ENCODE measurements around the gene TJP3. TPM values are rescaled to one million over a fixed set of nuclear protein-coding genes. Genes with fewer than 3 reads are reported as not detected.
A peak's percentile ranks its signal among the peaks of the same experiment; 100 is the strongest.

The TJP3 gene
- total RNA-seq, 4 donors from 2014 or later: 29.7 to 43.7 (median 39.8) TPM

- DNase-seq: no peak
- Histone ChIP-seq H3K4me1 (peaks cover 11 to 17% of the 10 kb centered on the region in 2 donors), H3K9me3 (no peaks in the 10 kb centered on the region), H3K4me3 (replicated peaks in 1 of 3) (no peak overlapping the region), H3K27me3 (no peaks in the 10 kb centered on the region), H3K27ac (no peak overlapping the region), H3K36me3 (no peaks in the 10 kb centered on the region)
- intact Hi-C loops (cut with DNase I): no loop called here
- WGBS, 2 donors: 85 to 90% methylated on average over 9 to 10 of the region's 10 CpGs
- TF ChIP-seq CTCF (IDR thresholded peaks at IDR 0.05): no peak
- TF ChIP-seq POLR2A (IDR thresholded peaks at IDR 0.05): no peak
Observed at GRCh38 chr19:3696660-3696995, 11.6 kb upstream of the TJP3 start.

- no peak for TF ChIP-seq CTCF (IDR thresholded peaks at IDR 0.05)
- no peak for TF ChIP-seq POLR2A (IDR thresholded peaks at IDR 0.05)
- WGBS, 2 donors: 91 to 92% methylated on average over 30 of the region's 30 CpGs
- intact Hi-C loops (cut with DNase I): no loop called here
- H3K27ac ChIP-seq: no peak overlapping the region
- H3K4me3 ChIP-seq (replicated peaks in 1 of 3): no peak overlapping the region
- H3K4me1 ChIP-seq: peaks cover 11 to 17% of the 10 kb centered on the region in 2 donors
- H3K36me3 ChIP-seq: no peaks in the 10 kb centered on the region
- no peaks in the 10 kb centered on the region for H3K9me3 ChIP-seq
- no peak for DNase-seq
- H3K27me3 ChIP-seq: no peaks in the 10 kb centered on the region
Observed at GRCh38 chr19:3697094-3697493, 11.1 kb upstream of the TJP3 start.

- Histone ChIP-seq H3K36me3 (no peaks in the 10 kb centered on the region), H3K27me3 (no peaks in the 10 kb centered on the region), H3K27ac (no peak overlapping the region), H3K4me1 (peaks cover 11 to 17% of the 10 kb centered on the region in 2 donors), H3K9me3 (no peaks in the 10 kb centered on the region), H3K4me3 (replicated peaks in 1 of 3) (no peak overlapping the region)
- WGBS, 2 donors: 90 to 93% methylated on average over 27 to 30 of the region's 43 CpGs
- intact Hi-C loops (cut with DNase I): no loop called here
- no peak for TF ChIP-seq POLR2A (IDR thresholded peaks at IDR 0.05)
- TF ChIP-seq CTCF (IDR thresholded peaks at IDR 0.05): no peak
- DNase-seq: no peak
Observed at GRCh38 chr19:3697671-3698385, 10.4 kb upstream of the TJP3 start.

GRCh38 chr19:3698386-3698950 lies 9.7 kb upstream of the TJP3 start:
- H3K4me3 ChIP-seq (replicated peaks in 1 of 3): peak overlapping the region in 1 of 3 donors; percentile 89
- peak overlapping the region in 2 of 3 donors; percentile 7 to 78 for H3K27ac ChIP-seq
- no peaks in the 10 kb centered on the region for H3K9me3 ChIP-seq
- intact Hi-C loops (cut with DNase I): no loop called here
- no peaks in the 10 kb centered on the region for H3K36me3 ChIP-seq
- WGBS, 2 donors: 56 to 71% methylated on average over 8 of the region's 12 CpGs
- H3K4me1 ChIP-seq: peaks cover 11 to 17% of the 10 kb centered on the region in 2 donors
- TF ChIP-seq CTCF (IDR thresholded peaks at IDR 0.05): no peak
- TF ChIP-seq POLR2A (IDR thresholded peaks at IDR 0.05): no peak
- H3K27me3 ChIP-seq: no peaks in the 10 kb centered on the region
- no peak for DNase-seq
